Fibroblast of pulmonary artery (primary cell): ENCODE measurements around the gene OR5D13.

Experiments
- DNase-seq: peaks from one replicate; pipeline ENCODE4 v3.0.0-alpha.2; 2010; ENCODE audit warnings: low read depth
- H3K4me3 ChIP-seq: replicated peaks from 2 replicates; pipeline ENCODE4 v1.5.1; 2011; ENCODE audit warnings: low read depth, mild to moderate bottlenecking, control low read depth, low read length, moderate library complexity
- CTCF ChIP-seq: IDR thresholded peaks from 2 replicates; pipeline ENCODE4 v1.5.1; 2011; ENCODE audit warnings: mild to moderate bottlenecking, control low read depth, low read length, inconsistent platforms; ENCODE audit errors: missing control alignments

OR5D13 gene

GRCh38 chr11:55773138-55773537 lies at the start of gene OR5D13:
Gene OR5D13, plus strand, starts transcription at chr11:55773438. Its CDS starts 0 bp downstream, at chr11:55773438.
- no peak within 1 kb of the TSS for H3K4me3 ChIP-seq
- DNase-seq, result no peak
- TF ChIP-seq CTCF, result no peak

- no peak for DNase-seq
- H3K4me3 ChIP-seq, result no peak overlapping the region
- no peak for TF ChIP-seq CTCF
Observed at GRCh38 chr11:55726715-55727324, 46.4 kb upstream of the OR5D13 start.

GRCh38 chr11:55732936-55733335 lies 40.3 kb upstream of the OR5D13 start:
- no peak for TF ChIP-seq CTCF
- DNase-seq, result no peak
- H3K4me3 ChIP-seq, result no peak overlapping the region

GRCh38 chr11:55791606-55792005 lies 18.4 kb downstream of the OR5D13 start:
- no peak for TF ChIP-seq CTCF
- no peak overlapping the region for H3K4me3 ChIP-seq
- no peak for DNase-seq

GRCh38 chr11:55793321-55793720 lies 20.1 kb downstream of the OR5D13 start:
- H3K4me3 ChIP-seq, result no peak overlapping the region
- DNase-seq, result no peak
- TF ChIP-seq CTCF, result no peak

- TF ChIP-seq CTCF, result no peak
- no peak within 1 kb of the TSS for H3K4me3 ChIP-seq
- no peak for DNase-seq
Observed at GRCh38 chr11:55795256-55795655, 22.0 kb downstream of the OR5D13 start, which contains the start of gene OR5D14. Gene OR5D14, plus strand, starts transcription at chr11:55795556. Its CDS starts 0 bp downstream, at chr11:55795556.

GRCh38 chr11:55806248-55806647 lies 33.0 kb downstream of the OR5D13 start:
- no peak for DNase-seq
- H3K4me3 ChIP-seq, result no peak overlapping the region
- no peak for TF ChIP-seq CTCF
